K562 (cell line): ENCODE results near the gene ZNF581. TPM values are rescaled to one million over a fixed set of nuclear protein-coding genes. Genes with fewer than 3 reads are reported as not detected.
A peak's percentile ranks its signal among the peaks of the same experiment; 100 is the strongest.

ENCODE experiments used
- ARID2 ChIP-seq: fragments of 450-650 bp; IDR thresholded peaks from 2 replicates; pipeline ENCODE4 v1.6.1; 2017; ENCODE audit warnings: antibody characterized with exemption, mild to moderate bottlenecking
- ASH1L ChIP-seq: fragments of 450-650 bp; IDR thresholded peaks from 2 replicates; pipeline ENCODE4 v1.6.1; 2018; ENCODE audit warnings: borderline replicate concordance, mild to moderate bottlenecking, low read depth; ENCODE audit not compliant: partially characterized antibody
- CTCF ChIP-seq, 3 experiments: IDR thresholded peaks in 2 of 3; conservative IDR thresholded peaks in 1 of 3; 2 replicates each; pipeline ENCODE4 v1.5.1; 2011 to 2012; ENCODE audit warnings: low read length in 3 of 3, mild to moderate bottlenecking in 3 of 3, control low read depth in 2 of 3, improper control_type of control experiment in 1 of 3, inconsistent platforms in 1 of 3, low read depth in 1 of 3, mixed read lengths in 1 of 3, moderate library complexity in 1 of 3; ENCODE audit not compliant: insufficient read depth in 2 of 3
- DLX4 ChIP-seq: fragments of 250-450 bp; sonication (Bioruptor Pico); IDR thresholded peaks from 2 replicates; pipeline ENCODE4 v1.6.1; 2021; ENCODE audit warnings: mild to moderate bottlenecking
- ELK3 ChIP-seq: fragments of 450-650 bp; formaldehyde crosslinking; IDR thresholded peaks from 2 replicates; pipeline ENCODE4 v1.4.0; 2020; ENCODE audit warnings: mild to moderate bottlenecking
- FOXJ2 ChIP-seq: fragments of 200-800 bp; sonication (Bioruptor generic); IDR thresholded peaks from 2 replicates; pipeline ENCODE4 v1.6.1; 2016; ENCODE audit warnings: missing genetic modification characterization, missing compliant biosample characterization
- GTF2A2 ChIP-seq: IDR thresholded peaks from 2 replicates; pipeline ENCODE4 v1.6.1; 2016; ENCODE audit warnings: mild to moderate bottlenecking, missing genetic modification characterization, missing compliant biosample characterization
- GTF3C2 ChIP-seq: IDR thresholded peaks from 3 replicates; pipeline ENCODE4 v1.6.1; 2011; ENCODE audit warnings: borderline replicate concordance, mild to moderate bottlenecking, moderate library complexity; ENCODE audit not compliant: insufficient read length; ENCODE audit errors: extremely low read depth
- KHSRP ChIP-seq: fragments of 450-650 bp; IDR thresholded peaks from 2 replicates; pipeline ENCODE4 v1.6.1; 2017
- L3MBTL2 ChIP-seq: fragments of 450-650 bp; IDR thresholded peaks from 2 replicates; pipeline ENCODE4 v1.6.1; 2016; ENCODE audit warnings: mild to moderate bottlenecking, moderate library complexity
- NCOA2 ChIP-seq, 2 experiments: fragments of 450-650 bp; IDR thresholded peaks; 2 replicates each; pipeline ENCODE4 v1.6.1; 2018; ENCODE audit warnings: mild to moderate bottlenecking in 2 of 2, moderate library complexity in 1 of 2; ENCODE audit not compliant: partially characterized antibody in 2 of 2
- PHF21A ChIP-seq: fragments of 450-650 bp; IDR thresholded peaks from 2 replicates; pipeline ENCODE4 v1.6.1; 2017; ENCODE audit warnings: low read depth, borderline replicate concordance
- PTTG1 ChIP-seq: fragments of 450-650 bp; IDR thresholded peaks from 2 replicates; pipeline ENCODE4 v1.6.1; 2016; ENCODE audit warnings: low read depth, mild to moderate bottlenecking, missing genetic modification characterization, missing compliant biosample characterization
- SPI1 ChIP-seq: IDR thresholded peaks from 2 replicates; pipeline ENCODE4 v1.6.1; 2011; ENCODE audit warnings: low read depth, low read length, control low read depth, borderline replicate concordance
- TCF3 ChIP-seq: sonication (generic); formaldehyde crosslinking; IDR thresholded peaks from 2 replicates; pipeline ENCODE4 v1.4.0; 2020; ENCODE audit warnings: mild to moderate bottlenecking, missing genetic modification reagents
- ZC3H4 ChIP-seq: sonication (generic); formaldehyde crosslinking; IDR thresholded peaks from 2 replicates; pipeline ENCODE4 v1.9.0; 2021; ENCODE audit warnings: missing genetic modification reagents, borderline replicate concordance
- ZNF12 ChIP-seq: sonication (generic); formaldehyde crosslinking; IDR thresholded peaks from 2 replicates; pipeline ENCODE4 v1.4.0; 2020; ENCODE audit warnings: mild to moderate bottlenecking, missing genetic modification reagents
- ZNF140 ChIP-seq: fragments of 250-450 bp; sonication (Bioruptor Pico); IDR thresholded peaks from 2 replicates; pipeline ENCODE4 v1.8.0; 2021; ENCODE audit warnings: moderate library complexity, mild to moderate bottlenecking, inconsistent platforms
- ZNF354B ChIP-seq: fragments of 250-450 bp; sonication (Bioruptor Pico); IDR thresholded peaks from 2 replicates; pipeline ENCODE4 v1.4.0; 2020
- ZNF511 ChIP-seq: sonication (generic); formaldehyde crosslinking; IDR thresholded peaks from 2 replicates; pipeline ENCODE4 v1.8.0; 2022; ENCODE audit warnings: mild to moderate bottlenecking, missing genetic modification reagents
- ZNF584 ChIP-seq: fragments of 200-800 bp; sonication (Bioruptor generic); IDR thresholded peaks from 2 replicates; pipeline ENCODE4 v1.6.1; 2016; ENCODE audit warnings: low read depth, mild to moderate bottlenecking, missing genetic modification characterization, missing compliant biosample characterization
- ZNF76 ChIP-seq: fragments of 250-450 bp; sonication (Bioruptor Pico); IDR thresholded peaks from 2 replicates; pipeline ENCODE4 v1.4.0; 2020; ENCODE audit warnings: mild to moderate bottlenecking, moderate library complexity, borderline replicate concordance
- polyA plus RNA-seq, 8 experiments: library from polyadenylated mRNA; depleted of rRNA in 4 of 8; stranded (reverse) in 5 of 8; unstranded in 3 of 8; fragments of >200 nt; fragmentation: Nextera tagmentation in 2 of 8; fragmentation: Illumina TruSeq in 1 of 8; extraction: Ambion mirVana in 2 of 8; extraction: Trizol in 1 of 8; gene quantifications; 2 replicates each; pipeline versions ENCODE4 v1.2.1 to v1.2.3, GENCODE V29; 2011 to 2014; ENCODE audit warnings: inconsistent platforms in 1 of 8, missing spikeins in 1 of 8
- total RNA-seq, 7 experiments: library from RNA; depleted of rRNA in 6 of 7; stranded (reverse); fragments of >200 nt in 6 of 7; fragmentation: Illumina TruSeq in 2 of 7; extraction: Trizol in 2 of 7; gene quantifications; 2 replicates each; pipeline versions ENCODE4 v1.2.1 to v1.2.3, GENCODE V29; 2011 to 2021; ENCODE audit warnings: low replicate concordance in 1 of 7

The ZNF581 gene
- total and polyA plus RNA-seq, 9 of the 15 experiments (the other 6 are each of a cell fraction or from before 2014, with no cell fraction given): 2.4 to 39.4 (median 15.4) TPM

- no peak for TF ChIP-seq ELK3 (CRISPR knock-in tag)
- TF ChIP-seq TCF3: peak; percentile 25; the same call in 1 of the 2 replicates
- no peak; a peak in 1 of 6 replicates for TF ChIP-seq CTCF (IDR thresholded peaks at IDR 0.05 in 2 of 3, conservative IDR thresholded peaks at IDR 0.05 in 1 of 3; ENCODE audit: insufficient read depth in 2 of 3, low read depth in 1 of 3, low read length in 3 of 3)
- no peak for TF ChIP-seq PTTG1 (tag)
- TF ChIP-seq PHF21A: no peak
- TF ChIP-seq FOXJ2 (tag): no peak
- TF ChIP-seq ZNF76 (CRISPR knock-in tag): 0 out of 2 replicates have a peak, but pooled peaks have one; percentile 76
- TF ChIP-seq ZNF354B (CRISPR knock-in tag): no peak
- TF ChIP-seq GTF3C2: no peak
- TF ChIP-seq GTF2A2 (tag): no peak
- TF ChIP-seq L3MBTL2: peak; percentile 96
- TF ChIP-seq SPI1: peak; percentile 88
- TF ChIP-seq ZNF140 (CRISPR knock-in tag): no peak
- no peak for TF ChIP-seq ASH1L
- no peak for TF ChIP-seq NCOA2 (IDR thresholded peaks at IDR 0.05; ENCODE audit: partially characterized antibody in 2 of 2)
- TF ChIP-seq KHSRP: no peak
- TF ChIP-seq ZNF511: peak; percentile 58; the same call in 1 of the 2 replicates
- no peak for TF ChIP-seq ZNF584
- TF ChIP-seq DLX4: no peak
- TF ChIP-seq ZNF12 (CRISPR knock-in tag): no peak; the same call in 1 of the 2 replicates
- TF ChIP-seq ARID2: no peak
- TF ChIP-seq ZC3H4: no peak
These were observed 11.6 kb downstream of the ZNF581 start, which contains the start of gene U2AF2 (continued) for GRCh38 chr19:55654868-55655647.
